Measurements from ENCODE around the gene SMIM33. TPM values are rescaled to one million over a fixed set of nuclear protein-coding genes. Genes with fewer than 3 reads are reported as not detected.
A peak's percentile ranks its signal among the peaks of the same experiment; 100 is the strongest.
"Not testable (repeated sequence)": the region's sequence is repeated elsewhere in the genome, so short reads cannot be mapped to it uniquely, and the experiment has no call there.

The SMIM33 gene
- total RNA-seq, 4 donors from 2014 or later = 0.55 to 0.64 TPM; not detected in 2

DNA sequence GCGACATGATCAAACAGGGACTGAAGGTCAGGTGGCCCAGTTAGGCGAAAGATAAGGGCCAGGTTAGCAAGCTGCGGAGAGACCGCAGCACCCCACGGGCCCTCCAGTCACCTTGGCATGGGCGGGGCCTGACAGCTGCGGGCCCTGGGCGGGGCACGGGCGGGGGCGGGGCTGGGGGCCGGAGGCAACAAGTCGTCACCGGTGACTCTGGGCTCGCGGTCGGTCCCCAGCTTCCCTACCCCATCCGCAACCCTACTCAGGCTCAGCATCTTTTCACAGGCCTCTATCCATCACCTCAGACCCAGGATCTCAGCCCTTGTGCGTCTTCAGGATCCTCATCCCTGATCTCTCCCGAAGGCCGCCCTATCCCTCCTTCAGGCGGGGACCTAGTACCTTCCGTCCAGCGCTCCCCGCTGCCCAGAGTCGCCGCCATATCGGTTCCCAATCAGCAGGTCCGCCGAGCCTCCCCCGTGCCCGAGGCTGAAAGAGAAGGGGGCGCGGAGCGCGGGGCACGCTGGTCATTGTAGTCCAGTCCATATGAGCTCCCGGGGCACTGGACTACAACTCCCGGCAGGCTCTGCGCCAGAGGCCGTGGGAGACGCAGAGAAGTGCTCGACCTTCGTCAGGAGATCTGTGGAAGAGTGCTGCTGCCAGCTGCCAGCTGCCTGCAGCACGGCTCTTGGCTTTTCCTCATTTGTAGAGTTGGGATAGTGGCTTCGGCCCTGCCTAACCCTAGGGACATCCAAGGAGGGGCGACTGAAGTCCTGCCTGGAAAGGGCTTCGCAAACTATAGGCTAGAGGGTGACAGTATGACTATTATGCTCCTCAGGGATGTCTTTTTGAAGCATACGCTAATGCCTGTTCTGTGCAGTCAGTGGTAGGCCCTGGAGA is 31.5 kb upstream of the SMIM33 start, which contains the start of gene DNAJC18:
DNAJC18 (minus strand) TSS at position 513 of the 891 bp plus-strand sequence; CDS start at position 433, 80 bp downstream.
- in situ Hi-C loops (cut with MboI; ENCODE audit: low pct_ligation_motif_present in 1 of 4, low pct_unique_long_range_greater_than_20kb in 1 of 4, low sequenced_read_pairs in 3 of 4) (loop anchor here in 1 of 4 donors (25.0 kb wide), 1 partner anchor 323 kb away; no protein-coding TSS in a partner anchor), intact Hi-C loops (cut with DNase I; ENCODE audit: low total_unique reads) (no loop called here)
- no peaks in the 10 kb centered on the region for H3K36me3 ChIP-seq
- H3K27me3 ChIP-seq = no peaks in the 10 kb centered on the region
- H3K27ac ChIP-seq = peak within 1 kb of the TSS; percentile 88 to 96 (median 91)
- peaks cover 3 to 14% (median 9%) of the 10 kb centered on the region in 4 donors for H3K4me1 ChIP-seq
- peak within 1 kb of the TSS; percentile 71 to 76 (median 74) for H3K4me3 ChIP-seq
- TF ChIP-seq POLR2AphosphoS5 (IDR thresholded peaks at IDR 0.05) (peak; percentile 58 to 62 (median 59)), EP300 (IDR thresholded peaks at IDR 0.05; ENCODE audit: low read depth) (no peak), POLR2A (IDR thresholded peaks at IDR 0.05) (peak; percentile 42)
- TF ChIP-seq, protein P1, sequence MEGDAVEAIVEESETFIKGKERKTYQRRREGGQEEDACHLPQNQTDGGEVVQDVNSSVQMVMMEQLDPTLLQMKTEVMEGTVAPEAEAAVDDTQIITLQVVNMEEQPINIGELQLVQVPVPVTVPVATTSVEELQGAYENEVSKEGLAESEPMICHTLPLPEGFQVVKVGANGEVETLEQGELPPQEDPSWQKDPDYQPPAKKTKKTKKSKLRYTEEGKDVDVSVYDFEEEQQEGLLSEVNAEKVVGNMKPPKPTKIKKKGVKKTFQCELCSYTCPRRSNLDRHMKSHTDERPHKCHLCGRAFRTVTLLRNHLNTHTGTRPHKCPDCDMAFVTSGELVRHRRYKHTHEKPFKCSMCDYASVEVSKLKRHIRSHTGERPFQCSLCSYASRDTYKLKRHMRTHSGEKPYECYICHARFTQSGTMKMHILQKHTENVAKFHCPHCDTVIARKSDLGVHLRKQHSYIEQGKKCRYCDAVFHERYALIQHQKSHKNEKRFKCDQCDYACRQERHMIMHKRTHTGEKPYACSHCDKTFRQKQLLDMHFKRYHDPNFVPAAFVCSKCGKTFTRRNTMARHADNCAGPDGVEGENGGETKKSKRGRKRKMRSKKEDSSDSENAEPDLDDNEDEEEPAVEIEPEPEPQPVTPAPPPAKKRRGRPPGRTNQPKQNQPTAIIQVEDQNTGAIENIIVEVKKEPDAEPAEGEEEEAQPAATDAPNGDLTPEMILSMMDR (IDR thresholded peaks at IDR 0.05) = no peak
- WGBS, 2 donors (ENCODE audit: low coverage in 1 of 2) = 4% methylated on average over 48 of the region's 49 CpGs; no CpG with 5 or more reads in 1 of the 2 donors
- no peaks in the 10 kb centered on the region for H3K9me3 ChIP-seq
- DNase-seq = peak; percentile 95

DNA sequence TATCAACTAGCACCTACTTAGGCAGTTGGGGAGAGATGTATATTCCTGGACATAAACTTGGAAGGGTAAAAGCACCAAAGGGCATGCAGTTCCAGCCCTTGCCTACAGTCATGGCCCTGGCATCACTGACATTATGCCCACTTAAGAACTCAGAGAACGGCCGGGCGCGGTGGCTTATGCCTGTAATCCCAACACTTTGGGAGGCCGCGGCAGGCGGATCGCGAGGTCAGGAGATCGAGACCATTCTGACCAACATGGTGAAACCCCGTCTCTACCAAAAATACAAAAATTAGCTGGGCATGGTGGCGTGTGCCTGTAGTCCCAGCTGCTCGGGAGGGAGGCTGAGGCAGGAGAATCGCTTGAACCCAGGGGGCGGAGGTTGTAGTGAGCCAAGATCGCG is 30.4 kb upstream of the SMIM33 start:
- H3K27me3 ChIP-seq; H3K9me3 ChIP-seq; DNase-seq; intact Hi-C loops (cut with DNase I; ENCODE audit: low total_unique reads); H3K4me3 ChIP-seq; H3K36me3 ChIP-seq; H3K27ac ChIP-seq: not testable (repeated sequence)
- H3K4me1 ChIP-seq = peaks cover 3 to 14% (median 9%) of the 10 kb centered on the region in 4 donors
- WGBS, 2 donors (ENCODE audit: low coverage in 1 of 2) = 96 to 100% methylated on average over 2 to 17 of the region's 17 CpGs
- in situ Hi-C loops (cut with MboI; ENCODE audit: low pct_ligation_motif_present in 1 of 4, low pct_unique_long_range_greater_than_20kb in 1 of 4, low sequenced_read_pairs in 3 of 4) = loop anchor here in 1 of 4 donors (25.0 kb wide), 1 partner anchor 322 kb away; no protein-coding TSS in a partner anchor

DNA sequence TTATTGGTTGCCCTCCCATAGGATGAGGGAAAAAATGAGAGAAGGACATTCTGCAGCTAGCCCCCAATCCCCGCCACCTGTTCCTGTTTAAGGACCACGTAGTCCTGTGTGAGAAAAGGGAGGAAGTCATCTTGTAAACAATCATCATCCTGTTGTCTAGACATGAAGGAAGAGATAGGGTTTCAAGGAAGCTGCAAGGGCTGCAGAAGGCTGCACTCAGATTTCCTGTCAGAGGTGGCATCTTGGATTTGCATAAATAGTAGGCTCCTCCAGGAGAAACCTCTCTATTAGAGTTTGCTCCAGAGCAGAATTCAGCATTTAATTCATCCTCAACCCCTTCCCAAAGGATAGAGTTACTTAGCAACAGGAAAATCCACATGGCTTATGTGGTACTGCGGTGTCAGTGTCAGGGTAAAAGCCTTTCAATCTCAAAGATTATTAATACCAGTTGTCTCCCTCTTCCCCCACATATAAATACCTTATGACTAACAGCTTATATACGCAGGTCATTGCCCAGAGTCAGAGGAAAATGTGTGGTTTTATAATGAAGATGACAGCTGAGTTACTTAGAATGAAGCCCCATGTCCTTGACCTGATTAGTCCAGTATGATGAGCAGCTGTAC is 26.9 kb upstream of the SMIM33 start:
- no peaks in the 10 kb centered on the region for H3K36me3 ChIP-seq
- no peak overlapping the region for H3K27ac ChIP-seq
- 75 to 80% methylated on average over 1 to 4 of the region's 4 CpGs for WGBS, 2 donors (ENCODE audit: low coverage in 1 of 2)
- TF ChIP-seq EP300 (IDR thresholded peaks at IDR 0.05; ENCODE audit: low read depth) (no peak), POLR2A (IDR thresholded peaks at IDR 0.05) (no peak), POLR2AphosphoS5 (IDR thresholded peaks at IDR 0.05) (no peak)
- TF ChIP-seq, protein P1 (IDR thresholded peaks at IDR 0.05) = no peak
- H3K4me1 ChIP-seq = peaks cover under 1 to 7% (median 5%) of the 10 kb centered on the region in 4 donors
- H3K4me3 ChIP-seq = no peak overlapping the region
- in situ Hi-C loops (cut with MboI; ENCODE audit: low pct_ligation_motif_present in 1 of 4, low pct_unique_long_range_greater_than_20kb in 1 of 4, low sequenced_read_pairs in 3 of 4) (loop anchor here in 1 of 4 donors (25.0 kb wide), 1 partner anchor 318 kb away; no protein-coding TSS in a partner anchor), intact Hi-C loops (cut with DNase I; ENCODE audit: low total_unique reads) (no loop called here)
- no peak for DNase-seq
- H3K27me3 ChIP-seq = no peaks in the 10 kb centered on the region
- H3K9me3 ChIP-seq = no peaks in the 10 kb centered on the region

DNA sequence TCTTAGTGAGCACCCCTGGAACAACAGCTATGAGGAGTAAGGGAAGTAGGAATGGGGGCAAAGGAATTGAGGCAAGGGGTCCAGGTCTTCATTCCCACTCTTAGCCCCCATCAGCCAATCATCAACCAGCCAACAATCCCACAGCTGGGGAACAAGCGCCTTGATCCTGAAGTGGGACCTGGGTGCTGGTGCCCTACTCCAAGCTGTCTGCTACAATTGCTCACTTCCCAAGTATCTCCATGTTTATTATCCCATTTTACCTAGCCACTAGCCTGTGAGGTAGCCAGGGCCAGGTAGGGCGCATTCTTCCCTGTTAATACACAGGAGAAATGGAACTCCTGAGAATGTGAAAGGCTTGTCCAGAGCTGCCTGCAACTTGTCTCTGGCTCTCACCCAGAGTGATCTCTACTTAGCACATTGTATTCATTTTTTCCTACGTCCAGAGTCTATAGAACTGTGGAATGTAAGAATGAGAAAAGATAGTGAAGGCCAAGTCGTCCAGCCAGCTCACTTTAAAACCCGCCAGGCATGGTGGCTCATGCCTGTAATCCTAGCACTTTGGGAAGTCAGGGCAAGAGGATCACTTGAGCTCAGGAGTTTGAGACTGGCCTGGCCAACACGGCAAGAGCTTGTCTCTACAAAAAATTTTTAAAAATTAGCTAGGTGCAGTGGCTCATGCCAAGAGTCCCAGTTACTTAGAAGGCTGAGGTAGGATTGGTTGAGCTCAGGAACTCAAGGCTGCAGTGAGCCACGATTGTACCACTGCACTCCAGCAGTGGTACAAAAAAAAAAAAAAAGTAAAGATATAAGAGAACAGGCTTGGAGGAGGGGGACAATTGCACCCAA is 25.3 kb upstream of the SMIM33 start:
- Histone ChIP-seq H3K4me3 (no peak overlapping the region), H3K36me3 (no peaks in the 10 kb centered on the region), H3K27ac (no peak overlapping the region), H3K9me3 (no peaks in the 10 kb centered on the region), H3K4me1 (no peaks in the 10 kb centered on the region), H3K27me3 (no peaks in the 10 kb centered on the region)
- in situ Hi-C loops (cut with MboI; ENCODE audit: low pct_ligation_motif_present in 1 of 4, low pct_unique_long_range_greater_than_20kb in 1 of 4, low sequenced_read_pairs in 3 of 4) (loop anchor here in 1 of 4 donors (25.0 kb wide), 1 partner anchor 317 kb away; no protein-coding TSS in a partner anchor), intact Hi-C loops (cut with DNase I; ENCODE audit: low total_unique reads) (no loop called here)
- 41 to 63% methylated on average over 3 to 7 of the region's 7 CpGs for WGBS, 2 donors (ENCODE audit: low coverage in 1 of 2)
- DNase-seq = no peak
- no peak for TF ChIP-seq EP300 (IDR thresholded peaks at IDR 0.05; ENCODE audit: low read depth)
- TF ChIP-seq, protein P1 (IDR thresholded peaks at IDR 0.05) = no peak
- TF ChIP-seq POLR2AphosphoS5 (IDR thresholded peaks at IDR 0.05) = no peak
- TF ChIP-seq POLR2A (IDR thresholded peaks at IDR 0.05) = no peak
